CD4-positive, alpha-beta T cell treated with Interleukin-15 for 4 hours (primary cell): ENCODE measurements around the gene OGFR.

Experiments
- DNase-seq: peaks from one replicate; pipeline ENCODE4 v3.0.0-alpha.2; 2020; ENCODE audit warnings: low spot score

The OGFR gene

DNA sequence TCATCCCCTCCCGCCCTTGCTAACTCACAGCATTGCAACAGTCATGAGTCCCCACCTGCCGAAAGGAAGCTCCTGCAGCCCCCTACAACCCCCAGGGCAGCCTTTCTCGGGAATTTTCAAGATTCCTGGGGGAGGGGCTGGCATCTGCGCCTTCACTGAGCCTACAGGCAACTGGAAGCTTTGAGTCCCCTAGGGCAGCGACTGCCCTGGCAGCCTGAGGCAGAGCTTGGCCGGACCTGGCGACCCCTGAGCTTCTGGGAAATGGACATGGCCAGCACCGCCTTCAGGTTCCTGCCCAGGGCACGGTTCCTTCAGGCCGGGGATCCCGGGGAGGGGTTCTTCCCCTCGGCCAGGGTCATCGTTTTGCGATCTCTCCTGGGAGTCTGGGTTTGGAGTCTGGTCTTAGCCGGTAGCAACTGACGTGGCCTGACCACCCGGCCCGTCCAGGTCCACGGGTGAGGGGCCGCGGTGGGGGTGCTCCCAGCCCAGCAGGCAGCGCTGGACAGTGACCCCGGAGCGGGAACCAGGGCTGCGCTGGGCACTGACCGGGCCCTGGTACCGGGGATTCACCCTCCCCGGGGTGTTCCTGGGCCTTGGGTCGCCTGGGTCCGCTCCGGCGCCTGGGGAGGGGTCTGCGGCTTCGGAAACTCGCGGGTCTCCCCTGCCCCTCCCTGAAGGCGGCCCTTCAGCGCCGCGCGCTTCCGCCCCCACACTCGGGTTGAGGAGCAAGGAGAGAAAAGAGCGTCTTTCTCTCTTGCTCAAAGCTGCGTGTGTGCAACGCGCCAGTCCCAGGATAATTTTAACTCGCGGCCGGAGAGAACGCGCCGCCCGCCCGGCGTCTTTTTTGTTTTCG lies 11.6 kb downstream of the OGFR start:
- DNase-seq = no peak

DNA sequence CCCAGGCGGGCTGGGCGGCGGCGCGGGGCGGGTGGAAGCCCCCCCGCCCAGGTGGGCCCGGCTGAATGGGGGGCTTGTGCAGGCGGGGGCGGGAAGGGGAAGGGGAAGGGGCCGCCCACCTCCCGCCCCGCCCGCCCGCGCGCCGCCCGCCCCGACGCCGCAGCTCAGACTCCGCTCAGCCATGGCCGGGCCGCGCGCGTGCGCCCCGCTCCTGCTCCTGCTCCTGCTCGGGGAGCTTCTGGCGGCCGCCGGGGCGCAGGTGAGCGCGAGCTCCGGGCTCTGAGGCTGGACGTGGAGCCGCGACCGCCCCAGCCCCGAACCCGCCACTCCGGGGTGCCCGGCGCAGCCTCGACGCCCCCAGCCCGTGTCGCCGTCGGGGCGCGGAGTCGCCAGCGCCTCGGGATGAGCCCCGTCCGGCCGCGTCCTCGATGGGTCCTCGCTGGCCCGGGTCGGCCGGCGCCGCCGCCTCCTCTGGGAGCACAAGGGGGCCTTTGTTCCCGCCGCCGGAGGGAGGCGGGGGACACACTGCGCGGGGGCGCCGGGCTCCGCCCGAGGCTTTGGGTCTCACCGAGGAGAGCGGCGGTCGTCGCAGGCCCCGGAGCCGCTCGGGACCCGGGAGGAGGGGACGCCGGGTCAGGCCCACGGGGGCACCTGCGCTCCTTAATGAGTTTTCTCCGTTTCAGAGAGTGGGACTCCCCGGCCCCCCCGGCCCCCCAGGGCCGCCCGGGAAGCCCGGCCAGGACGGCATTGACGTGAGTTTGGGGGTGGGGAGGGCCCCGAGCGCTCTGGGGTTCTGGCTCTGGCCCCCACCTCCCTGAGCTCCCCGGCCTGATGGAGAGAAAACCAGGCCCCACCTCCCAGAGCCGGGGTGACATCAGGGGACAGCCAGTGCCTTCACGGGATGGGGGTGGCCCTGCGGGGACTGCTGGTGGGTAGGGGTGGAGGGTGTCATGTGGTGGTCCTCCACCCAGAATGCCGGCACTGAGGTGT lies 12.5 kb downstream of the OGFR start, which contains the start of gene COL9A3:
TSS of gene COL9A3 (plus strand) at position 167 of the 990 bp plus-strand sequence. CDS start at position 182, 15 bp downstream.
- no peak for DNase-seq

DNA sequence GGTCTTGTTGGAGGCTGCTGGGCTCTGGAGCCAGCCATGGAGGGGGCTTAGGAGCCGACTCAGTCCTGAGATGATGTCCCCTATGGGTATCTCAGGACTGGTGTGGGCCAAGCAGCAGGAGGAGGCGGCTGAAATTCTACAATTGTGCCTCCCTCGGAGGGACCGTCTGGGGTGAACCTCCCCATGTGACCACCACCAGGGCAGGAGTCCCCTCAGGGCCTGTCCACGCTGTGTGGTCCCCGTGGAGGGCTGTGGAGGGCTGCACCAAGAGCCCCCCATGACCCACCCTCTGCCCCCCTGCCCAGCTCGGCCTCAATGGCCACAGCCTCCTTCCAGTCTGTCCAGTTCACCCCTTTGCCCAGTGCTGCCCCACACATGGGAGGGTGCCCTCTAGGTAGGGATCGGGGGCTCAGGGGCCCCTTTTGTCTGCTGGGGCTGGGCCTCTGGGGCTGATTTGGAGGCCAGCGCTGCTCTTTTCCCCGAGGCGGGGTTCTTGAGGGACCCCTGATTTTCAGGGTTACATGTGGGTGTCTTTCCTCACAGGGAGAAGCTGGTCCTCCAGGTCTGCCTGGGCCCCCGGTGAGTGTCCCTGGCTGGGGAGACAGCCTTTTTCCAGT lies 13.4 kb downstream of the OGFR start:
- no peak for DNase-seq

DNA sequence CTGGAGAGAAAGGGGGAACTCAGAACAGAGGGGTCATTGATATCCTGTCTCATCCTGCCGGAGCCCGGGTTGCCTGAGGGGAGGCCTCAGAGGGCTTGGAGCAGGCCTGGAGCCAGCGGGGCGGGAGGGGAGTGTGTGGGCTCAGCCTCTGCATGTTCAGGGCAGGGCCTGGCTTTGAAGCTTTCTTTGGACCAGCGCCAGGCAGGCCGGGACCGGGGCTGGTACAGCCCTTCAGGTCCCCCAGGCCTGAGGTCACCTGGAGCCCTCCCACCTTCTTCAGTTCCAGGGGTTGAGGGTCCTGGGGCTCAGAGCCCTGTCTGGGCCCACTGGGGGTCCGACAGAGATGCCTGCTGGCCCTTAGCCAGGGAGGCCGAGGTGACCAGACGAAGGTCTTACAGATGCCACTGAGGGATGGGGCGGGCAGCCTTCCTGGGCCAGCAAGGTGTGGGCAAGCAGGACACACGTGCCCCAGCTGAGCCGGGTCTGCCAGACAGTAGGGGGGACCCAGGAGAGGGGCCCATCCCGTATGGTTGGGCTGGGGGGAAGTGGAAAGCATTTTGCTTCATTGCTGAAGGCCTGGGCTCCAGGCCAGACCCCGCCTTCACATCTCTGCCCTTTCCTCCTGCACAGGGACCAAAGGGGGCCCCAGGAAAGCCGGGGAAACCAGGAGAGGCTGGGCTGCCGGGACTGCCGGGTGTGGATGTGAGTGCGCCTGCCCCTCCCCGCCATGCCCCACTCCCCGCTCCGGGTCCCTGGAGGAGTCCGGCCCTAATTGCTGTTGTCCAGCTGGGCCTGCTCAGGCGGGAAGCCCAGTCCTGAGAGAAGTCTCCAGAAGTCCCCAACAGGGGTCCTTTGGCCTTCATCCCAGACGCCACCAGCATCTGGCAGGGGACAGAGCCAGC lies 14.2 kb downstream of the OGFR start:
- DNase-seq = no peak

DNA sequence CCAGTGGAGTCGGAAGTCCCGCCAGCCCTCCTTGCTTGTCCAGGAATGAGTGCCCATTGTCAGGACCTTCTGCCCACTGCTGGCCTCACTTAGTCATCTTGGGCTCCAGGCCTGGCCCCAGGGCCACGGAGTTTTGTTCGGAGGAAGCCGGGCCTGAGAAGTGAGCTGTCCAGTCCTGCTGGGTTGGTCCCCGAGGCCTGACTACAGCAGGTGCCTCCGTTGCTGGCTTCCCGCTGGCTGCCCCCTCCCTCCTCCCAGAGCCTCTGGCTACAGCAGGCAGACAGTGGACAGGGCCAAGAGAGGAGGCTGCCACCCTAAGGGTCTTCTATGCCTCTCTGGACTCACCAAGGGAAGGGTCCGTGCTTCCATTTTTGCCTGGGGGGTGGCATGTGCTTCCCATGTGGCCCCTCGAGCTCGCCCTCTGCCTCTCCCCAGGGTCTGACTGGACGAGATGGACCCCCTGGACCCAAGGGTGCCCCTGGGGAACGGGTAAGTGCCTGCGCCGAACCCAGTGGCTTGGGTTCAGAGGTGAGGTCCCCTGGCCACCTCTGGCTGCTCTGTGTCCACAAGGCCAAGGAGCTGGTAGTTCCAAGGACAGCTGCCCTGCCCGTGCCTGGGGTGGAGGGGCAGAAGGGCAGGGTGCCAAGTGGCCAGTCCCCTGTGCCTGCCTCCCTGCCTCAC lies 15.0 kb downstream of the OGFR start:
- no peak for DNase-seq

DNA sequence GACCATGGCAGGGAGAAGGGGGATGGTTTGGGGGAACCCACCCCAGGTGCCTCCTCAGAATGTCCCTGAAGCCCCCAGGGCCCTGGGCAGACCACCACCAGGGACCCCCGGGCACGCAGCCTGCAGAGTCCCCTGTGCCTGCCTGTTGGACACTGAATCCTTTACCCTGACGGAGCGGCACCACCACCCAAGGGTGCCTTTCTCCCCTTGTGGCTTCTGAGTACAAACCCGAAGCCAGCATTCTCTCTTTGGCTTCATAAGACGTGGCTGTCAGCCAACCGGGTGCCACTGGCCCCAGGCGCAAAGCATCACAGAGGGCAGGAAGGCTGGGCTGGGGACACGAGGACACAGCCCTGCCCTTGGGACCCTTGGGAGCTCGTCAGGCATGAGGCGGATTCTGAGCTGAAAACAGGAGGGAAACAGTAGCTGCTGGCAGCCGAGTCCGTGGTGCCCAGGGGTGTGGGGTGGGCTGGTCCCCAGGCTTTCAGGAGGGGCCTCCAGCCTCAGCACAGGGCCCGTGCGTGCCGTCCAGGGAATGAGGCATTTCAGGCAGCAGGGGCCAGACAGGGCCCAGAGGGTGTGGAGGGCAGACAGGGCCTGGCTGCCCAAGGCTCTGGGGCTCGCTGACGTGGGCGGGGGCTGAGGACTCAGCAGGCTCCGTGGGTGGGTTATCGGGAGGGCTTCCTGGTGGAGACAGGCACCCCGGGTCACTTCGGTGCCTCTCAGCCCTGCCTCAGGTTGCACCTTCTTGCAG lies 15.8 kb downstream of the OGFR start:
- DNase-seq = no peak

DNA sequence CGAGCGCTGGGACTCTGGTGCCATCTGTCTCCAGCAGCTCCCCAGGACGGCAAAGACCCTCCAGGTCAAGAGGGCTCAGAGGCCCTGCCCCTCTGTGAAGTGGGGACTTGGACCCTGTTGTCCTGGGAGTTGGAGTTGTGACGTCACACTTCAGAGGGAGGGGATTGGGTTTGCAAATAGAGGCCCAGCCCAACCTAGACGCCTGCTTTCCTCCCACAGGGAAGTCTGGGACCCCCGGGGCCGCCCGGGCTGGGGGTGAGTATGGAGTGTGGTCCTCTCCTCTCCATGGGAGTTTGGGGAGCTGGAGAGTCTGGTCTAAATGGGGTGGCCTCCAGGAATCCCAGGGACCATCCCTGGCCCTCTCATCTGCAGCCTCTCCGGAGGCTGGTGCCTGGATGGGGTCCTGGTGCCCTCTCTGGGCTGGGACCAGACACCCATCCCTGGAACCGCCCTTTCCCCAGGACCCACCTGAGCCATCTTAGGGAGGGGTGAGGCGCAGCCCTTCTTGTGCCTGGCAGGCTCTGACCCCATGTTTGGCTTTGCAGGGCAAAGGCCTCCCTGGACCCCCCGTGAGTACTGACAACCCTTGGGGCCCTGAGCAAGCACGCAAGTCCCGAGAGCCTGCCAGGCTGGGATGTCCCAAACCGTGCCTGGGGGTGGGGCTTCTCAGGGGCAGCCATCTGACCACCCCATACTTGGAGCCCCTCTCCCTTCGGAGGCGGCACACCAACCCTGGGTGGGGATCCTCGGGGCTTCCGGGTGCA lies 16.5 kb downstream of the OGFR start:
- no peak for DNase-seq

DNA sequence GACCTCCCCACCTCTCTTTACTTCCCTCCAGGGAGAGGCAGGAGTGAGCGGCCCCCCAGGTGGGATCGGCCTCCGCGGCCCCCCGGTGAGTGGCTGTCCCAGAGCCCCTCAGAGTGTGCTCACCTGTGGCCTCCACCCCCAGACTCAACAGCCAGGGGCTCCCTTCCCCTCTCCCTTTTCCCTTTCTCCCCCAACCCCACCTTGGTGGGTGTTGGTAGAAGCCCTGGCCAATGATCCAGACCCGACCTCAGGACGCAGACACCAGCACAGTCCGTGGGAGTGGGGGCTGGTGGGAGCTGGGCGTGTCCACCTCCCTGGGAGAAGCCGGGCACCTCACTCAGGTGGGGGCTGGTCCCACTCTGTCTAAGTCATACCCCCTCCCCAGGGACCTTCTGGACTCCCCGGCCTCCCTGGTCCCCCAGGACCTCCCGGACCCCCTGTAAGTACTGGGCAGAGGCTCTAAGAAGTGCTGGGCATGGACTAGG lies 17.1 kb downstream of the OGFR start:
- DNase-seq = no peak

DNA sequence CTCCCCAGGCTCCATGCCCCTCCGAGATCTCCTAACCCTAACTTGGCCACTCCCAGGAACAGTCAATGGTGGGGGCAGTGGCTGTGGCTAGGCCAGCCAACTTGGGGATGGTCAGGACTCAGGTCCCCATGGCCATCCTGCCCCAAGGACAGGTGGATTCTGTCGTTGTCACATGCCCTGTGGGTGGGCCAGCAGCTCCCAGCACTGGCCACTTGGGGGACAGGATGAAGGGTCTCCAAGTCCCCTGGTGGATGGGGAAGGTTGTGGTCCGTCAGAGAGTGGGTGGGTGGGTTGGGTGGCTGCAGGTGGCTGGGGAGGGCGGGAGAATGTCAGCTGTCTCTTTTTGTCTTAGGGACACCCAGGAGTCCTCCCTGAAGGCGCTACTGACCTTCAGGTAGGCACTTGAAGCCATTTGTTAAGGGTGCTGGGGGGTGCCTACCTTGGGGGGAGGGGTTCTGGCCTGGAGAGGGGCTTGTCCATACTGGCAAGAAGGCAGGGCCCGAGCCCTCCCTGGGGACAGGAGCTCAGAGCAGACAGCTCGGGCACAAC lies 17.7 kb downstream of the OGFR start:
- DNase-seq = no peak

DNA sequence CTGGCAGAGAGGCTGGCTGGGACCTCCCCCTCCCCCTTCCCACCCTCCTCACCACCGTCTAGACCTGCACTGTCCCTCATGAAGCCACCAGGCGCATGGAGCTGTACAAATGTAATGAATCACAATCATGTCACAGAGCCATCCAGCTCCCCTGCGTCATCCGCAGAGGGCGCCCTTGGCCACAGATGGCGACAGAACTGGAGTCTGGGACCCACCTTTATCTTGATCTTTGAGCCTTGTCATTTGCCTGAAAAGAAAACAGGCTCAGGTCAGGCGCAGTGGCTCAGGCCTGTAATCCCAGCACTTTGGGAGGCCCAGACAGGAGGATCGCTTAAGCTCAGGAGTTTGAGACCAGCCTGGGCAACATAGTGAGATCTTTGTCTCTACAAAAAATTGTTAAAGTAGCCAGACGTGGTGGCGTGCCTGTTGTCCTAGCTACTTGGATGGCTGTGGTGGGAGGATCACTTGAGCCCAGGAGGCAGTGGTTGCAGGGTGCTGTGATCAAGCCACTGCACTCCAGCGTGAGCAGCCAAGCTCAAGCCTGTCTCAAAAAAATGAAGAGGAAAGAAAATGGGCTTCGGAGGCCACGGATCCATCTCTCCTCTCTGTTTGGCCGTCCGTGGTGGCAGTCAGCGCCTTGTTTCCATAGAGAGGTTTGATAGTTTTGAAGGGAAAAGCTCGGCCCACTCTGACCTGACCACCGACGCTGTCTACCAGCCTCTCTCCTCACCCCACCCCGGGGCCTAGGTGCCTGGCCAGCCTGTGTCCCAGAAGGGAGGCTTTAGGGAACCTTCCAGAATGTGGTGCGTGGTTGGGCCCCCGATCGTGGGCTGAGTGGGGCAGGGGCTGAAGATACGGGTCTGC lies 18.4 kb downstream of the OGFR start:
- peak; percentile 21 for DNase-seq

DNA sequence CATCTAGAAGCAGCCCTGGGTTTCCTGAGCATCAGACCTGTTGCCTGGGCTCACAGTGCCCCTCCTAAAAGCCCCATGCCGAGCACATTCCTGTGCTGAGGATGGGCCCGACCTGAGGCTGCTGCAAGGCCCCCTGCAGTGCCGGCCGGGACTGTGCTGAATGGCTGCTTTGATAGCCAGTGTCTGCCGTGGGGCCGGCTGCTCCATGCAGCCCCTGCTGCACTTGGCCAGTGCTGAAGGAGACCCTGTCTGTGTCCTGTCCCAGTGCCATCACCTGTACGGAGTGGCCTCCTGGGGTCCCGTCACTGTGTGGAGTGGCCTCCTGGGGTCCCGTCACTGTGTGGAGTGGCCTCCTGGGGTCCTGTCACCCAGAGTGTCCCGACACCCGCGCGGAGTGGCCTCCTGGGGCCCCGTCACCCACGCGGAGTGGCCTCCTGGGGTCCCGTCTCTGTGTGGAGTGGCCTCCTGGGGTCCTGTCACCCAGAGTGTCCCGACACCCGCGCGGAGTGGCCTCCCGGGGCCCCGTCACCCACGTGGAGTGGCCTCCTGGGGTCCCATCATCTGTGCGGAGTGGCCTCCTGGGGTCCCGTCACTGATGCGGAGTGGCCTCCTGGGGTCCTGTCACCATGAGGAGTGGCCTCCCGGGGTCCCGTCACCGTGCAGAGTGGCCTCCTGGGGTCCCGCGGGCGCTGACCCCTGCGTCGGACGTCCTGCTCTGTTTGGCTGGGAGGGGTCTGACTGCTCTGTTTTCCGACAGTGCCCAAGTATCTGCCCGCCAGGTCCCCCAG lies 19.2 kb downstream of the OGFR start:
- no peak for DNase-seq

DNA sequence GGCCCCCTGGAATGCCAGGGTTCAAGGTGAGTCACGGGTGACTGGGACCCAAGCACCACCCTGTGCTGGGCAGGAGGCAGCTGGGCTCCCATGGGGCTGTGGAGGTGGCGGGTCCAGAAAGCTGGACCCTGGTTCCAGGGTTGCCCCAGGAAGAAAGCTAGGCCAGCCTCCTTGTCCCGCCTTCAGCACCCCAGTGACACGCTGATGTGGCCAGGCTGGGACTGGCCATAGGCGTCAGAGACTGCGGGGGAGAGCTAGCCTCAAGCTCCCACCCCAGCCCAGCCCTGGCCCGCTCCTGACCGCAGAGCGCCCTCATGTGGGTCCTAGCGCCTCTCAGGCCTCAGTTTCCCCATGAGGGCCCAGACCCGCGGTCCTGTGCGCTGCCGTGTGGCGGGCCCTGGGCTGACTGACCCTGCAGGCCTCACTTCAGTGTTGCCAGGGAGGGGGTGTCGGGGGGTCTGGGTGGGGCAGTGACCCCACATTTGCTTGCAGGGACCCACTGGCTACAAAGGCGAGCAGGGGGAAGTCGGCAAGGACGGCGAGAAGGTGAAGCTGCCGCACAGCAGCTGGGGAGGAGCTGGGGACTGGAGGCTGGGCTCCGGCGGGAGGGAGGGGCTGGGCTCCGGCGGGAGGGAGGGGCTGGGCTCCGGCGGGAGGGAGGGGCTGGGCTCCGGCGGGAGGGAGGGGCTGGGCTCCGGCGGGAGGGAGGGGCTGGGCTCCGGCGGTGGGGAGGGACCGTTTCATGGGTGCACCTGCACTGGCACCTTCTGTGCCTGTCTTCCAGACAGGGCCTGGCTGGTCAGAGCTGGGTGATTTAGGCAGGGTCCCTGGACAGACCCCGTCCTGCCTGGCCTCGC lies 20.1 kb downstream of the OGFR start:
- DNase-seq = peak; percentile 60

DNA sequence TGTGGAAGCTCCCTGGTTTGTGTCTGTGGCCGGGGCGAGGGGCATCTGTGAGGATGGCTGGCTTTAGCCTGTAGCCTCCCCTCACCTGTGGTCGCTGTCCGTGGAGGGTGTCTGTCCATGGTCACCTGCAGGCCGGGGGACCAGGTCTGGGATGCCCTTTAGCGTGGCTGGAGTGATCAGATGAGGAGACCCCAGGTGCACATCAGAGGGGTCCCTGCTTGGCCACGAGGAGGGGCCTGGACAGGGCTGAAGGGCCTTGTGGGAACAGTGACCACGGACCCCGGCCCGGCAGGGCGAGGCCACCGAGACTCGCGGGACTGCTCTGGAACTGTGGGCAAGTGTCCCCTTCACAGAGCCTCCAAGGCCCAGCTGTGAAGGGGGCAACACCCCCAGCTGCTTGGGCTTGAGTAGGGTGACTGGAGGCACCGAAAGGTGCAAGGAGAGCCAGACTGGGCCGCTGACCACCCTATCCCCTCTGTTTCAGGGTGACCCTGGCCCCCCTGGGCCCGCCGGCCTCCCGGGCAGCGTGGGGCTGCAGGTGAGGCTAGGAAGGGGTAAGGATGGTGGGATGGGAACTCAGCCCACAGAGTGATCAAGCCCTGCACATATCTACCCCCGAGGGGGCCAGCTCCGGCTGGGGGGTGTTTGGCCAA lies 20.8 kb downstream of the OGFR start:
- DNase-seq = no peak

DNA sequence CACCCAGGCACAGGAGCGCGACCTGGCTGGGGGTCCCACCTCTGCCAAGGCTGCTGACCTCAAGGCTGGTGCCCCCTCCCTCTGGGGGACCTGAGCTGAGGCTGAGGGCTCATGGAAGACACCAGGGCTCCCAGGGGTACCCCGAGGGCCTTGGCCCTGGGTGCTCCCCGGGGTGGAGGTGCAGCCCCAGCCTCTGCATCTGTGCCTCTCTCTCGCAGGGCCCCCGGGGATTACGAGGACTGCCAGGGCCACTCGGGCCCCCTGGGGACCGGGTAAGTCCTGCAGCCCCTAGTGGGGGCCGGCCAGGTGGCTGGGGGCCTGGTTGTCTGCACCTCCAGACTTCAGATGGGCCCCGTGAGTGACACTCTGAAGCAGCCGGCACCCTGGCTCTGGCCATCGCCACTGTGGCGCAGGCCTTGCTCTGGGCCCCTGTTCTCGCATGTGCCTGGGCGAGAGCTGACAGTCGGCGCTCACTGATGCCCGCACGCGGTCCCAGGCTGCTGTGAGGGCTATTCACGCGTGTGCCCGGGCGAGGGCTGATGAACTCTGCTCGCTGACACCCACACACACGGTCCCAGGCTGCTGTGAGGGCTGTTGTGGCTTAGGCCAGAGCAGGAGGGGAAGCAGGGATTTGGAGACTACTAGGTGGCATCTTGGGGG lies 21.5 kb downstream of the OGFR start:
- DNase-seq = no peak
